ENCODE measurements around the gene PLEKHG5.

PLEKHG5 gene

GRCh38 chr1:6417961-6418667 is 73.4 kb downstream of the PLEKHG5 start:
- Histone ChIP-seq H3K36me3 (ENCODE audit: low read depth) (no peaks in the 10 kb centered on the region), H3K9me3 (ENCODE audit: severe bottlenecking) (no peaks in the 10 kb centered on the region), H3K4me3 (ENCODE audit: severe bottlenecking) (no peak overlapping the region), H3K27ac (ENCODE audit: poor library complexity, severe bottlenecking) (no peak overlapping the region), H3K4me1 (ENCODE audit: insufficient read depth, poor library complexity, severe bottlenecking) (peaks cover 44% of the 10 kb centered on the region), H3K27me3 (ENCODE audit: insufficient read depth, poor library complexity, severe bottlenecking) (no peaks in the 10 kb centered on the region)
- ATAC-seq (ENCODE audit: low read depth) (no peak), DNase-seq (ENCODE audit: low spot score) (no peak)
- TF ChIP-seq, protein P1, sequence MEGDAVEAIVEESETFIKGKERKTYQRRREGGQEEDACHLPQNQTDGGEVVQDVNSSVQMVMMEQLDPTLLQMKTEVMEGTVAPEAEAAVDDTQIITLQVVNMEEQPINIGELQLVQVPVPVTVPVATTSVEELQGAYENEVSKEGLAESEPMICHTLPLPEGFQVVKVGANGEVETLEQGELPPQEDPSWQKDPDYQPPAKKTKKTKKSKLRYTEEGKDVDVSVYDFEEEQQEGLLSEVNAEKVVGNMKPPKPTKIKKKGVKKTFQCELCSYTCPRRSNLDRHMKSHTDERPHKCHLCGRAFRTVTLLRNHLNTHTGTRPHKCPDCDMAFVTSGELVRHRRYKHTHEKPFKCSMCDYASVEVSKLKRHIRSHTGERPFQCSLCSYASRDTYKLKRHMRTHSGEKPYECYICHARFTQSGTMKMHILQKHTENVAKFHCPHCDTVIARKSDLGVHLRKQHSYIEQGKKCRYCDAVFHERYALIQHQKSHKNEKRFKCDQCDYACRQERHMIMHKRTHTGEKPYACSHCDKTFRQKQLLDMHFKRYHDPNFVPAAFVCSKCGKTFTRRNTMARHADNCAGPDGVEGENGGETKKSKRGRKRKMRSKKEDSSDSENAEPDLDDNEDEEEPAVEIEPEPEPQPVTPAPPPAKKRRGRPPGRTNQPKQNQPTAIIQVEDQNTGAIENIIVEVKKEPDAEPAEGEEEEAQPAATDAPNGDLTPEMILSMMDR (IDR thresholded peaks at IDR 0.05; ENCODE audit: poor library complexity, severe bottlenecking): no peak

Data from RWPE2 (cell line).